IMR-90 (cell line): ENCODE measurements around the gene PRKCA. TPM values are rescaled to one million over a fixed set of nuclear protein-coding genes. Genes with fewer than 3 reads are reported as not detected.

Source experiments
- ATAC-seq: fragments of 200-7000 bp; cut with Tn5 transposase; 2 replicates; pipeline ENCODE4 v1.9.1; 2020; ENCODE audit warnings: low read depth, mild to moderate bottlenecking, moderate library complexity
- BruUV-seq: library from RNA; stranded (reverse); fragments of 400-500 nt; replicated peaks from 2 replicates; lab custom pipeline; 2021; lab: Mats Ljungman, UMichigan
- CTCF ChIA-PET: fragments of 300-600 bp; formaldehyde crosslinking; extraction: SDS; loops from one replicate; lab custom pipeline; 2021; ENCODE audit warnings: antibody characterized with exemption; lab: Yijun Ruan, JAX
- POLR2A ChIA-PET: fragments of 300-600 bp; sonication (Branson Sonifier 250); formaldehyde crosslinking; loops from one replicate; lab custom pipeline; 2022; ENCODE audit warnings: antibody characterized with exemption; ENCODE audit not compliant: unreplicated experiment; lab: Charles Lee
- DNase-seq: peaks from one replicate; pipeline ENCODE4 v3.0.0; 2013
- H2AFZ ChIP-seq: replicated peaks from 2 replicates; pipeline ENCODE3; 2013; ENCODE audit warnings: low read length, mild to moderate bottlenecking; ENCODE audit not compliant: poor library complexity
- H2AK5ac ChIP-seq: 2 replicates; pipeline ENCODE4 v1.6.1; 2013; ENCODE audit warnings: low read depth, low read length, inconsistent platforms
- H2AK9ac ChIP-seq: replicated peaks from 2 replicates; pipeline ENCODE3; 2013; ENCODE audit warnings: mild to moderate bottlenecking, low read depth, low read length, moderate library complexity; ENCODE audit not compliant: poor library complexity
- H2BK120ac ChIP-seq: 2 replicates; pipeline ENCODE4 v1.6.1; 2013; ENCODE audit warnings: low read depth, low read length, inconsistent platforms
- H2BK15ac ChIP-seq: 3 replicates; pipeline ENCODE4 v1.6.1; 2013; ENCODE audit warnings: low read depth, low read length, inconsistent platforms
- H2BK20ac ChIP-seq: 2 replicates; pipeline ENCODE4 v1.6.1; 2013; ENCODE audit warnings: low read depth, mild to moderate bottlenecking, inconsistent platforms, low read length, moderate library complexity
- H2BK5ac ChIP-seq: 2 replicates; pipeline ENCODE4 v1.6.1; 2013; ENCODE audit warnings: mild to moderate bottlenecking, low read depth, low read length, inconsistent platforms; ENCODE audit not compliant: poor library complexity, severe bottlenecking
- H3K14ac ChIP-seq: replicated peaks from 2 replicates; pipeline ENCODE4 v1.6.1; 2013; ENCODE audit warnings: low read depth, low read length, inconsistent platforms
- H3K18ac ChIP-seq: 2 replicates; pipeline ENCODE4 v1.6.1; 2013; ENCODE audit warnings: low read depth, low read length, control low read depth
- H3K23ac ChIP-seq: 2 replicates; pipeline ENCODE4 v1.6.1; 2013; ENCODE audit warnings: low read depth, low read length, inconsistent platforms
- H3K27ac ChIP-seq: 2 replicates; pipeline ENCODE4 v1.5.1; 2013; ENCODE audit warnings: mild to moderate bottlenecking, control low read depth, low read length; ENCODE audit not compliant: insufficient read depth
- H3K27me3 ChIP-seq: 2 replicates; pipeline ENCODE4 v1.6.1; 2013; ENCODE audit warnings: low read length; ENCODE audit not compliant: control insufficient read depth, insufficient read depth
- H3K36me3 ChIP-seq: 2 replicates; pipeline ENCODE4 v1.6.1; 2013; ENCODE audit warnings: low read length, mixed read lengths; ENCODE audit not compliant: control insufficient read depth, insufficient read depth
- H3K4ac ChIP-seq: 2 replicates; pipeline ENCODE4 v1.6.1; 2013; ENCODE audit warnings: low read depth, low read length, inconsistent platforms
- H3K4me1 ChIP-seq: 2 replicates; pipeline ENCODE4 v1.6.1; 2013; ENCODE audit warnings: low read length, mixed read lengths; ENCODE audit not compliant: control insufficient read depth, insufficient read depth
- H3K4me2 ChIP-seq: 2 replicates; pipeline ENCODE4 v1.6.1; 2013; ENCODE audit warnings: low read depth, mild to moderate bottlenecking, control low read depth, low read length, moderate library complexity
- H3K4me3 ChIP-seq: 2 replicates; pipeline ENCODE4 v1.5.1; 2013; ENCODE audit warnings: low read depth, mild to moderate bottlenecking, control low read depth, low read length, moderate library complexity; ENCODE audit not compliant: insufficient read depth
- H3K56ac ChIP-seq: 2 replicates; pipeline ENCODE4 v1.6.1; 2013; ENCODE audit warnings: low read length, inconsistent platforms; ENCODE audit not compliant: insufficient read depth; ENCODE audit errors: extremely low read depth
- H3K79me1 ChIP-seq, 2 experiments: 2 replicates each; pipeline ENCODE4 v1.6.1; 2013; ENCODE audit warnings: low read length in 2 of 2, inconsistent platforms in 1 of 2, low read depth in 1 of 2
- H3K9ac ChIP-seq: 2 replicates; pipeline ENCODE4 v1.6.1; 2013; ENCODE audit warnings: low read depth, low read length, control low read depth
- H3K9me1 ChIP-seq: 2 replicates; pipeline ENCODE4 v1.6.1; 2013; ENCODE audit warnings: low read length, inconsistent platforms; ENCODE audit not compliant: insufficient read depth
- H3K9me3 ChIP-seq: 2 replicates; pipeline ENCODE4 v1.6.1; 2013; ENCODE audit warnings: low read length; ENCODE audit not compliant: control insufficient read depth, insufficient read depth
- H4K20me1 ChIP-seq: 2 replicates; pipeline ENCODE4 v1.6.1; 2013; ENCODE audit warnings: low read length, inconsistent platforms; ENCODE audit not compliant: insufficient read depth
- H4K5ac ChIP-seq: 2 replicates; pipeline ENCODE4 v1.6.1; 2013; ENCODE audit warnings: mild to moderate bottlenecking, low read depth, low read length, control low read depth
- H4K8ac ChIP-seq, 2 experiments: 2 replicates each; pipeline ENCODE4 v1.6.1; 2013; ENCODE audit warnings: low read depth in 2 of 2, low read length in 2 of 2, control low read depth in 1 of 2, inconsistent platforms in 1 of 2
- H4K91ac ChIP-seq: 2 replicates; pipeline ENCODE4 v1.6.1; 2013; ENCODE audit warnings: low read depth, low read length, inconsistent platforms; ENCODE audit not compliant: insufficient read depth
- BHLHE40 ChIP-seq: fragments of 150-350 bp; IDR thresholded peaks from 2 replicates; pipeline ENCODE4 v1.6.1; 2016; ENCODE audit warnings: mild to moderate bottlenecking, low read depth, low read length
- CEBPB ChIP-seq: IDR thresholded peaks from 2 replicates; pipeline ENCODE4 v1.6.1; 2012; ENCODE audit warnings: low read depth, low read length, improper control_type of control experiment
- CHD1 ChIP-seq: IDR thresholded peaks from 2 replicates; pipeline ENCODE4 v1.6.1; 2012; ENCODE audit warnings: low read depth, low read length, improper control_type of control experiment
- FOS ChIP-seq: fragments of 150-350 bp; IDR thresholded peaks from 2 replicates; pipeline ENCODE4 v1.6.1; 2016; ENCODE audit warnings: low read depth, low read length
- MAFK ChIP-seq: IDR thresholded peaks from 2 replicates; pipeline ENCODE4 v1.6.1; 2012; ENCODE audit warnings: low read depth, low read length, improper control_type of control experiment
- MAZ ChIP-seq: IDR thresholded peaks from 2 replicates; pipeline ENCODE4 v1.6.1; 2012; ENCODE audit warnings: low read depth, mild to moderate bottlenecking, low read length, improper control_type of control experiment, moderate library complexity, borderline replicate concordance
- MXI1 ChIP-seq: IDR thresholded peaks from 2 replicates; pipeline ENCODE4 v1.6.1; 2012; ENCODE audit warnings: low read depth, mild to moderate bottlenecking, low read length, moderate library complexity, borderline replicate concordance
- NFE2L2 ChIP-seq: fragments of 150-350 bp; IDR thresholded peaks from 2 replicates; pipeline ENCODE4 v1.6.1; 2016; ENCODE audit warnings: low read depth, mild to moderate bottlenecking, low read length
- POLR2A ChIP-seq: IDR thresholded peaks from 2 replicates; pipeline ENCODE4 v1.6.1; 2012; ENCODE audit warnings: mild to moderate bottlenecking, low read depth, low read length
- RAD21 ChIP-seq: IDR thresholded peaks from 2 replicates; pipeline ENCODE4 v1.6.1; 2012; ENCODE audit warnings: low read length, improper control_type of control experiment
- RCOR1 ChIP-seq: IDR thresholded peaks from 2 replicates; pipeline ENCODE4 v1.6.1; 2012; ENCODE audit warnings: mild to moderate bottlenecking, low read length, improper control_type of control experiment; ENCODE audit not compliant: insufficient replicate concordance
- RFX5 ChIP-seq: IDR thresholded peaks from 2 replicates; pipeline ENCODE4 v1.8.0; 2012; ENCODE audit warnings: low read depth, mild to moderate bottlenecking, low read length, moderate library complexity
- SMC3 ChIP-seq: fragments of 150-350 bp; IDR thresholded peaks from 2 replicates; pipeline ENCODE4 v1.6.1; 2016; ENCODE audit warnings: low read depth, mild to moderate bottlenecking, antibody characterized with exemption, low read length, moderate library complexity
- WGBS, 2 experiments: methylation state at CpG; one replicate each; pipeline versions ENCODE4 v1.1.5 to v1.1.7; 2013; ENCODE audit warnings: missing lambda C conversion rate in 2 of 2; ENCODE audit not compliant: insufficient read length in 1 of 2; ENCODE audit errors: extremely low coverage in 2 of 2; 5-methylcytosine and 5-hydroxymethylcytosine counted together
- dilution Hi-C: fragments of 300-500 bp; cut with HindIII; formaldehyde crosslinking; loops from one replicate; pipeline ENCODE4 v1.14.3; 2018; ENCODE audit warnings: low sequenced_read_pairs; ENCODE audit not compliant: unreplicated experiment
- in situ Hi-C: fragments of 300-500 bp; cut with MboI; formaldehyde crosslinking; loops from 3 replicates; pipeline ENCODE4 v1.14.3; 2019; ENCODE audit warnings: low sequenced_read_pairs, inconsistent platforms, mixed read lengths
- intact Hi-C: fragments of 100-400 bp; cut with micrococcal nuclease; formaldehyde crosslinking; loops from 2 replicates; pipeline ENCODE4 v1.10.0; 2022
- polyA plus RNA-seq, 3 experiments: library from polyadenylated mRNA; depleted of rRNA; stranded (reverse); fragments of >200 nt; gene quantifications; 2 replicates each; pipeline ENCODE4 v1.2.3, GENCODE V29; 2012; ENCODE audit warnings: low replicate concordance in 1 of 3
- total RNA-seq: library from RNA; depleted of rRNA; stranded (reverse); fragments of >200 nt; gene quantifications from 2 replicates; pipeline ENCODE4 v1.2.3, GENCODE V29; 2012
- TF ChIP-seq, protein P1 (sequence below): conservative IDR thresholded peaks from 2 replicates; pipeline ENCODE4 v1.5.1; 2012; ENCODE audit warnings: mild to moderate bottlenecking, low read depth, low read length, improper control_type of control experiment
- TF ChIP-seq, protein P2 (sequence below): fragments of 150-350 bp; IDR thresholded peaks from 2 replicates; pipeline ENCODE4 v1.6.1; 2016; ENCODE audit warnings: low read depth, mild to moderate bottlenecking, low read length, moderate library complexity, borderline replicate concordance
- TF ChIP-seq, protein P3 (sequence below): fragments of 150-350 bp; IDR thresholded peaks from 2 replicates; pipeline ENCODE4 v1.6.1; 2017; ENCODE audit warnings: mild to moderate bottlenecking, antibody characterized with exemption, low read length, low read depth

PRKCA gene
- total and polyA plus RNA-seq, 2 of the 4 experiments (the other 2 are of a cell fraction): 31.0 to 46.0 TPM

DNA sequence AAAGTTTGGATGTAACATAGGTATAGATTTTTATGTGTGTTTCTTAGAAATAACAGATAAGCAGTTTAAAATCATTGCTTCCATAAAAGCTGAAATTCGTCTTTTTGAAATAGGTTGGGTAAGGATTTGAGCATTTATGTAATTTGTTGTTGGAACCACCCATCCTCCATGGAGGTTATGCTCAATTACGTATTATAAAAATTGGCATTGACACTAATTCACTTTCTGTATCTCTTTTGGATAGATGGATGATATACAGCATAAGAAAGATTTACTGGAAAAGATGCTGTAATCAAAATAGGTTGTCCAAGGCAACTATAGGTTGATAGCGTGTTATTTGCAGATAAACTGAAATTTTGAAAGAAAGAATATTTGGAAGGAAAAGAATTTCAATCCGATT is 105.5 kb downstream of the PRKCA start:
- peaks cover 42% of the 10 kb centered on the region for H4K20me1 ChIP-seq
- intact Hi-C loops (no loop called here), dilution Hi-C loops (no loop called here), in situ Hi-C loops (no loop called here)
- BruUV-seq: no TSS peak
- H4K91ac ChIP-seq: no peak overlapping the region
- H3K9me3 ChIP-seq: no peaks in the 10 kb centered on the region
- TF ChIP-seq BHLHE40: no peak
- TF ChIP-seq NFE2L2: no peak
- TF ChIP-seq, protein P1, sequence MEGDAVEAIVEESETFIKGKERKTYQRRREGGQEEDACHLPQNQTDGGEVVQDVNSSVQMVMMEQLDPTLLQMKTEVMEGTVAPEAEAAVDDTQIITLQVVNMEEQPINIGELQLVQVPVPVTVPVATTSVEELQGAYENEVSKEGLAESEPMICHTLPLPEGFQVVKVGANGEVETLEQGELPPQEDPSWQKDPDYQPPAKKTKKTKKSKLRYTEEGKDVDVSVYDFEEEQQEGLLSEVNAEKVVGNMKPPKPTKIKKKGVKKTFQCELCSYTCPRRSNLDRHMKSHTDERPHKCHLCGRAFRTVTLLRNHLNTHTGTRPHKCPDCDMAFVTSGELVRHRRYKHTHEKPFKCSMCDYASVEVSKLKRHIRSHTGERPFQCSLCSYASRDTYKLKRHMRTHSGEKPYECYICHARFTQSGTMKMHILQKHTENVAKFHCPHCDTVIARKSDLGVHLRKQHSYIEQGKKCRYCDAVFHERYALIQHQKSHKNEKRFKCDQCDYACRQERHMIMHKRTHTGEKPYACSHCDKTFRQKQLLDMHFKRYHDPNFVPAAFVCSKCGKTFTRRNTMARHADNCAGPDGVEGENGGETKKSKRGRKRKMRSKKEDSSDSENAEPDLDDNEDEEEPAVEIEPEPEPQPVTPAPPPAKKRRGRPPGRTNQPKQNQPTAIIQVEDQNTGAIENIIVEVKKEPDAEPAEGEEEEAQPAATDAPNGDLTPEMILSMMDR: no peak
- no peak for TF ChIP-seq MAZ
- no peak for TF ChIP-seq RAD21
- TF ChIP-seq, protein P2, sequence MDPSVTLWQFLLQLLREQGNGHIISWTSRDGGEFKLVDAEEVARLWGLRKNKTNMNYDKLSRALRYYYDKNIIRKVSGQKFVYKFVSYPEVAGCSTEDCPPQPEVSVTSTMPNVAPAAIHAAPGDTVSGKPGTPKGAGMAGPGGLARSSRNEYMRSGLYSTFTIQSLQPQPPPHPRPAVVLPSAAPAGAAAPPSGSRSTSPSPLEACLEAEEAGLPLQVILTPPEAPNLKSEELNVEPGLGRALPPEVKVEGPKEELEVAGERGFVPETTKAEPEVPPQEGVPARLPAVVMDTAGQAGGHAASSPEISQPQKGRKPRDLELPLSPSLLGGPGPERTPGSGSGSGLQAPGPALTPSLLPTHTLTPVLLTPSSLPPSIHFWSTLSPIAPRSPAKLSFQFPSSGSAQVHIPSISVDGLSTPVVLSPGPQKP: no peak
- no peak for TF ChIP-seq CHD1
- no peak for TF ChIP-seq SMC3
- no peak for TF ChIP-seq MXI1
- no peak for TF ChIP-seq RCOR1
- no peak for TF ChIP-seq MAFK
- TF ChIP-seq FOS: no peak
- TF ChIP-seq CEBPB: no peak
- TF ChIP-seq, protein P3, sequence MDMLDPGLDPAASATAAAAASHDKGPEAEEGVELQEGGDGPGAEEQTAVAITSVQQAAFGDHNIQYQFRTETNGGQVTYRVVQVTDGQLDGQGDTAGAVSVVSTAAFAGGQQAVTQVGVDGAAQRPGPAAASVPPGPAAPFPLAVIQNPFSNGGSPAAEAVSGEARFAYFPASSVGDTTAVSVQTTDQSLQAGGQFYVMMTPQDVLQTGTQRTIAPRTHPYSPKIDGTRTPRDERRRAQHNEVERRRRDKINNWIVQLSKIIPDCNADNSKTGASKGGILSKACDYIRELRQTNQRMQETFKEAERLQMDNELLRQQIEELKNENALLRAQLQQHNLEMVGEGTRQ: no peak
- TF ChIP-seq POLR2A: no peak
- TF ChIP-seq RFX5: no peak
- H2AFZ ChIP-seq: no peak overlapping the region
- DNase-seq (no peak), ATAC-seq (no peak)
- no peak overlapping the region for H4K8ac ChIP-seq
- no peak overlapping the region for H3K4me2 ChIP-seq
- peaks cover 10% of the 10 kb centered on the region for H3K4me1 ChIP-seq
- no peak overlapping the region for H2AK9ac ChIP-seq
- peaks cover 10% of the 10 kb centered on the region for H3K9me1 ChIP-seq
- no peak overlapping the region for H3K18ac ChIP-seq
- H3K79me1 ChIP-seq: peaks cover 34 to 73% of the 10 kb centered on the region in 2 experiments
- H2BK120ac ChIP-seq: no peak overlapping the region
- no peaks in the 10 kb centered on the region for H3K36me3 ChIP-seq
- H3K9ac ChIP-seq: no peak overlapping the region
- no peak overlapping the region for H2AK5ac ChIP-seq
- no peak overlapping the region for H2BK5ac ChIP-seq
- H3K56ac ChIP-seq: no peak overlapping the region
- H2BK15ac ChIP-seq: no peak overlapping the region
- no peak overlapping the region for H3K23ac ChIP-seq
- no peaks in the 10 kb centered on the region for H3K27me3 ChIP-seq
- H3K14ac ChIP-seq: no peak overlapping the region
- no peak overlapping the region for H3K4ac ChIP-seq
- no peak overlapping the region for H3K4me3 ChIP-seq
- ChIA-PET CTCF (no interaction called here), POLR2A (no interaction called here)
- H3K27ac ChIP-seq: no peak overlapping the region
- no peak overlapping the region for H4K5ac ChIP-seq
- WGBS, 2 experiments: no CpG with 5 or more reads among the region's 4 CpGs
- no peak overlapping the region for H2BK20ac ChIP-seq
